Ishikawa (cell line): ENCODE results near the gene RNF186.

Source experiments
- CEBPB ChIP-seq: IDR thresholded peaks from 2 replicates; pipeline ENCODE4 v1.6.1; 2012
- CREB1 ChIP-seq: IDR thresholded peaks from 2 replicates; pipeline ENCODE4 v1.6.1; 2012; ENCODE audit warnings: low read depth
- EGR1 ChIP-seq: IDR thresholded peaks from 2 replicates; pipeline ENCODE4 v1.6.1; 2012
- EP300 ChIP-seq: IDR thresholded peaks from 2 replicates; pipeline ENCODE4 v1.6.1; 2012; ENCODE audit warnings: borderline replicate concordance
- FOXM1 ChIP-seq: IDR thresholded peaks from 2 replicates; pipeline ENCODE4 v1.6.1; 2012; ENCODE audit warnings: low read depth, borderline replicate concordance
- NFIC ChIP-seq: IDR thresholded peaks from 2 replicates; pipeline ENCODE4 v1.6.1; 2012
- RAD21 ChIP-seq: IDR thresholded peaks from 2 replicates; pipeline ENCODE4 v1.6.1; 2012; ENCODE audit warnings: low read depth
- TAF1 ChIP-seq: IDR thresholded peaks from 2 replicates; pipeline ENCODE4 v1.6.1; 2012; ENCODE audit warnings: low read depth, mild to moderate bottlenecking
- TCF12 ChIP-seq: IDR thresholded peaks from 2 replicates; pipeline ENCODE4 v1.6.1; 2012; ENCODE audit warnings: low read depth
- TEAD4 ChIP-seq: IDR thresholded peaks from 2 replicates; pipeline ENCODE4 v1.6.1; 2012
- YY1 ChIP-seq: IDR thresholded peaks from 2 replicates; pipeline ENCODE4 v1.6.1; 2012; ENCODE audit warnings: low read depth
- ZBTB7A ChIP-seq: IDR thresholded peaks from 2 replicates; pipeline ENCODE4 v1.6.1; 2012; ENCODE audit warnings: low read depth
- TF ChIP-seq, protein P1 (sequence below): IDR thresholded peaks from 2 replicates; pipeline ENCODE4 v1.6.1; 2012
- TF ChIP-seq, protein P2 (sequence below): IDR thresholded peaks from 2 replicates; pipeline ENCODE4 v1.6.1; 2012; ENCODE audit warnings: low read depth, mild to moderate bottlenecking
- TF ChIP-seq, protein P3 (sequence below): IDR thresholded peaks from 2 replicates; pipeline ENCODE4 v1.6.1; 2012

Gene RNF186

DNA sequence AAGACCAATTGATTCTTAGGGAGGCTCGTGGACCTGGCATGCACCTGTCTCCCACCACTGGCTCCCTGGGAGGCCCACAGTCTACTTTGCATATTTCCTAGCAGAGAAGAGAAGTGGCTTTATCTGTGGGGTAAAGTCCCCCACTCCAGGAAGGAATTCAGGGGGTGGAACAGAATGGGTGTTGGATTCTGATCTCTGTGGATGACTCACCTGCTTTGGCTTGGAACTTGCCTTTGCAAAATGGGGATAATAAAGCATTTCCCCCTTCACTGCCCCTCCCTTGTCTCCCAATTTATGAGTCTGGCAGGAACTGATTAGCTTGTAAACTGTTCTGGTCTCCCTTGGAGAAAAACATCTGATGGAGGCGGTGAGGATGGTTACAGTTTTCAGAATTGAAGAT is 46.0 kb upstream of the RNF186 start:
- TF ChIP-seq EP300 (no peak), EGR1 (no peak), TAF1 (no peak), TCF12 (no peak), ZBTB7A (no peak), RAD21 (no peak), TEAD4 (no peak), YY1 (no peak), FOXM1 (no peak), NFIC (no peak), CEBPB (no peak), CREB1 (no peak)
- TF ChIP-seq, protein P1, sequence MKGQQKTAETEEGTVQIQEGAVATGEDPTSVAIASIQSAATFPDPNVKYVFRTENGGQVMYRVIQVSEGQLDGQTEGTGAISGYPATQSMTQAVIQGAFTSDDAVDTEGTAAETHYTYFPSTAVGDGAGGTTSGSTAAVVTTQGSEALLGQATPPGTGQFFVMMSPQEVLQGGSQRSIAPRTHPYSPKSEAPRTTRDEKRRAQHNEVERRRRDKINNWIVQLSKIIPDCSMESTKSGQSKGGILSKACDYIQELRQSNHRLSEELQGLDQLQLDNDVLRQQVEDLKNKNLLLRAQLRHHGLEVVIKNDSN, result no peak
- TF ChIP-seq, protein P2, sequence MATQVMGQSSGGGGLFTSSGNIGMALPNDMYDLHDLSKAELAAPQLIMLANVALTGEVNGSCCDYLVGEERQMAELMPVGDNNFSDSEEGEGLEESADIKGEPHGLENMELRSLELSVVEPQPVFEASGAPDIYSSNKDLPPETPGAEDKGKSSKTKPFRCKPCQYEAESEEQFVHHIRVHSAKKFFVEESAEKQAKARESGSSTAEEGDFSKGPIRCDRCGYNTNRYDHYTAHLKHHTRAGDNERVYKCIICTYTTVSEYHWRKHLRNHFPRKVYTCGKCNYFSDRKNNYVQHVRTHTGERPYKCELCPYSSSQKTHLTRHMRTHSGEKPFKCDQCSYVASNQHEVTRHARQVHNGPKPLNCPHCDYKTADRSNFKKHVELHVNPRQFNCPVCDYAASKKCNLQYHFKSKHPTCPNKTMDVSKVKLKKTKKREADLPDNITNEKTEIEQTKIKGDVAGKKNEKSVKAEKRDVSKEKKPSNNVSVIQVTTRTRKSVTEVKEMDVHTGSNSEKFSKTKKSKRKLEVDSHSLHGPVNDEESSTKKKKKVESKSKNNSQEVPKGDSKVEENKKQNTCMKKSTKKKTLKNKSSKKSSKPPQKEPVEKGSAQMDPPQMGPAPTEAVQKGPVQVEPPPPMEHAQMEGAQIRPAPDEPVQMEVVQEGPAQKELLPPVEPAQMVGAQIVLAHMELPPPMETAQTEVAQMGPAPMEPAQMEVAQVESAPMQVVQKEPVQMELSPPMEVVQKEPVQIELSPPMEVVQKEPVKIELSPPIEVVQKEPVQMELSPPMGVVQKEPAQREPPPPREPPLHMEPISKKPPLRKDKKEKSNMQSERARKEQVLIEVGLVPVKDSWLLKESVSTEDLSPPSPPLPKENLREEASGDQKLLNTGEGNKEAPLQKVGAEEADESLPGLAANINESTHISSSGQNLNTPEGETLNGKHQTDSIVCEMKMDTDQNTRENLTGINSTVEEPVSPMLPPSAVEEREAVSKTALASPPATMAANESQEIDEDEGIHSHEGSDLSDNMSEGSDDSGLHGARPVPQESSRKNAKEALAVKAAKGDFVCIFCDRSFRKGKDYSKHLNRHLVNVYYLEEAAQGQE, result no peak
- TF ChIP-seq, protein P3, sequence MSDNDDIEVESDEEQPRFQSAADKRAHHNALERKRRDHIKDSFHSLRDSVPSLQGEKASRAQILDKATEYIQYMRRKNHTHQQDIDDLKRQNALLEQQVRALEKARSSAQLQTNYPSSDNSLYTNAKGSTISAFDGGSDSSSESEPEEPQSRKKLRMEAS, result no peak

DNA sequence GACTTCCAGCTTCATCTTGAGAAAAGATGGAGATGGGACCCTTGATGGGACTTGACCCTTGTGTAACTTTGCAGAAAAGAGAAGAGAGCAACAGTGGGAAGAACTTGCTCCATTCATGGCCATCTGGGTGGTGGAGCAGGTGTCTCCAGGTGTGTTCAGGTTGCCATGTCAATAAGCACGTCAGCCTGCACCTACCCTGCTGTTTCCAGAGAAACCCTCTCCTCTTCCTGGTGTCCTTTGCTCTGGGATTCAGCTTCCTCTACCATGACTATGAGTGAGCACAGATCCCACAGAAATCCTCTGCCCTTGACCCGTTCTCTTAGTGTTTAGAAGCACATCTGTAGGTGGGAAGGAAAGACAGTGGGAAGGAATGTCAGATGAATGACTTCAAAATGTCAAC is 45.3 kb upstream of the RNF186 start:
- no peak for TF ChIP-seq ZBTB7A
- no peak for TF ChIP-seq RAD21
- TF ChIP-seq CEBPB, result no peak
- TF ChIP-seq, protein P1, result no peak

DNA sequence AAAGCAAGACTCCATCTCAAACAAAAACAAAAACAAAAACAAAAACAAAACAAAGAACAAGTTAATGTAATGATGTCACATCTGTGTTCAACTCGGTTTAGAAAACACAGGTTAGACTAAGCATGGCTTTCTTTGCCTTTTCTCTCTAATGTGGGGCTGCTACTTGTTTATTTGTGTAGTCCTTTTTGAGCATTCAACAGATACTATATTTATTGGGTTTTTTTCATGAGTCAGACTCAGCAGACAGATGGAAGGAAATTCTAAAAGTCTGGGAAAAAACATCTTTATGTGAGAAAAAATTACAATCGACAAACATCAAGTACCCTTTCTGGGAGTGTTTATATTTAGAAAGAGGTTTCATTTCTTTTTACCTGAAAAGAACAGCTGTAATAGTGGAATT is 44.8 kb upstream of the RNF186 start:
- TF ChIP-seq TCF12 (no peak), CEBPB (no peak)

DNA sequence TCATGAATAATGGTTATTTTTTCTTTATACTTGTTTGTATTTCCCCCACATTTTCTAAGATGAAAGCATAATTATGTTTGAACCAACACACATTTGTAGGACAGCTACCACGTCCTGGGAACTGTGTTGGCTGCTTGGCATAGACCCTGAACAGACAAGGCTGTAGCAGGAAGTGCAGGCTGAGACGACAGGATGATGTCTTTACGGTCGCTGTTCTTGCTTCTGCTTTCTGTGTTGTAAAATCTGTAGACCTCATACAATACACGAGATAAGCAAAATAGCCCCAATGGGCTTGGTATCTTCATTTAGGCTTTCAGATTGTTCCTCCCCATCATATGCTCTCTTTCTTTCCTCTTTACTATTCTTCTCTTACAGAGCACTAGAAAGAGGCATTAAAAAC is 43.8 kb upstream of the RNF186 start:
- no peak for TF ChIP-seq NFIC
- TF ChIP-seq FOXM1, result no peak
- TF ChIP-seq, protein P1, result no peak
- TF ChIP-seq ZBTB7A, result no peak
- TF ChIP-seq CREB1, result no peak
- no peak for TF ChIP-seq TCF12
- no peak for TF ChIP-seq CEBPB
- TF ChIP-seq EGR1, result no peak
- no peak for TF ChIP-seq RAD21
- TF ChIP-seq, protein P3, result no peak
- no peak for TF ChIP-seq TEAD4

DNA sequence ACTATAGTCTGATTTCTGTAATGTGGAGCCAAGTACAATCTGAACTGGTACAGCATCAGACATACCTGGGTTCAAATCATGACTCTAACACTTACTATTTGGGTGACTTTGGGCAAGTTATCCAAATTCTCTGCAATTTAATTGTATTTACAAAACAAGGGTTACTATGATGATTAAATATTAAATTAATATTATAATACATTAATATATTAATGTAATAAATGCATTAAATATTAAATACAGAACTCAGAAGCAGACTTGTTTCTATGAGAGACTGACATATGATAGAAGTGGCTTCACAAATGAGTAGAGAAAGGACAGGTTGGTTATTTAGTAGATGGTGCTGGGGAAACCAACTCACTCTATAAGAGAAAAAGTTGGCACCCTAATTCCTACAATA is 39.8 kb upstream of the RNF186 start:
- TF ChIP-seq ZBTB7A, result no peak
- no peak for TF ChIP-seq YY1
- no peak for TF ChIP-seq TEAD4
- TF ChIP-seq, protein P1, result no peak
- TF ChIP-seq TAF1, result no peak
- TF ChIP-seq CREB1, result no peak
- TF ChIP-seq TCF12, result no peak
- no peak for TF ChIP-seq FOXM1
- TF ChIP-seq, protein P3, result no peak

DNA sequence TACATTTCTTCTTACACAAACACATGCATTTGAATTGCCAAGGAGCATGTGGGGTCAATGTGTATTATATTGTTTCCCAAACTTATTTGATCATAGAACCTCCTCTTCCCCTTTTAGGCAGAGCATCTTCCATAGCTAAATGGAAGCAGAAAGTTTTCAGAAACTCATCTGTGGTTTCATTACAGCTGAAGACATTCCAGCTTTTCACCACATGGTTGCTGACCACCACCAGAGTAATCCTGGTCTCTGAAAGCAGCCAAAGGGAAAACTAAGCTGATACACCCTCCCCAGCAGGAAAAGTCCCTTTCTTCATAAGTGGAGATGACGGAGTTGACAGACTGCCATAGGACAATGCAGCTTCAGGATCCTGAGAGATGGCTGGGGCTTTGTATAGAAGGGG is 37.0 kb upstream of the RNF186 start:
- TF ChIP-seq NFIC (no peak), EGR1 (no peak), EP300 (no peak), ZBTB7A (no peak), TAF1 (no peak), TCF12 (no peak), RAD21 (no peak), TEAD4 (no peak), CREB1 (no peak), YY1 (no peak), CEBPB (no peak), FOXM1 (no peak)
- TF ChIP-seq, protein P2, result no peak
- TF ChIP-seq, protein P1, result no peak
- TF ChIP-seq, protein P3, result no peak
